Medulla oblongata (tissue), 1 donor: ENCODE results near the gene EPC1.

Experiments used
- DNase-seq: peaks from one replicate; pipeline ENCODE4 v3.0.0-alpha.2; 2015; ENCODE audit errors: extremely low spot score

EPC1 gene

GRCh38 chr10:32337350-32337749, 9.6 kb downstream of the EPC1 start:
- DNase-seq = no peak

- DNase-seq = no peak
These were observed 13.1 kb downstream of the EPC1 start for GRCh38 chr10:32333849-32334248.

- DNase-seq = peak; percentile 25
These were observed 14.6 kb downstream of the EPC1 start for GRCh38 chr10:32332299-32332750.

GRCh38 chr10:32331606-32332005, 15.4 kb downstream of the EPC1 start:
- no peak for DNase-seq

GRCh38 chr10:32330214-32330613, 16.7 kb downstream of the EPC1 start:
- DNase-seq = no peak

GRCh38 chr10:32329061-32329460, 17.9 kb downstream of the EPC1 start:
- DNase-seq = no peak

GRCh38 chr10:32328499-32328898, 18.5 kb downstream of the EPC1 start:
- no peak for DNase-seq

GRCh38 chr10:32327364-32327691, 19.6 kb downstream of the EPC1 start:
- DNase-seq = no peak

- DNase-seq = no peak
These were observed 20.1 kb downstream of the EPC1 start for GRCh38 chr10:32326680-32327363.

- no peak for DNase-seq
These were observed 20.8 kb downstream of the EPC1 start for GRCh38 chr10:32326119-32326518.

- DNase-seq = no peak
These were observed 23.9 kb downstream of the EPC1 start for GRCh38 chr10:32323051-32323450.

- DNase-seq = no peak
These were observed 25.8 kb downstream of the EPC1 start for GRCh38 chr10:32321016-32321631.

GRCh38 chr10:32318476-32318896, 28.5 kb downstream of the EPC1 start:
- peak; percentile 63 for DNase-seq

- DNase-seq = peak; percentile 25
These were observed 29.1 kb downstream of the EPC1 start for GRCh38 chr10:32317795-32318357.

GRCh38 chr10:32315424-32315823, 31.5 kb downstream of the EPC1 start:
- no peak for DNase-seq

- DNase-seq = no peak
These were observed 32.4 kb downstream of the EPC1 start for GRCh38 chr10:32314588-32314987.

- DNase-seq = no peak
These were observed 38.8 kb downstream of the EPC1 start for GRCh38 chr10:32308027-32308603.

GRCh38 chr10:32307609-32308008, 39.3 kb downstream of the EPC1 start:
- DNase-seq = no peak

- no peak for DNase-seq
These were observed 47.5 kb downstream of the EPC1 start for GRCh38 chr10:32299354-32299980.

GRCh38 chr10:32298075-32298812, 48.7 kb downstream of the EPC1 start:
- no peak for DNase-seq

GRCh38 chr10:32295027-32295426, 51.9 kb downstream of the EPC1 start:
- no peak for DNase-seq

GRCh38 chr10:32293581-32293980, 53.4 kb downstream of the EPC1 start:
- no peak for DNase-seq
